Cardiac fibroblast (primary cell): ENCODE measurements around the gene CDIPT.
A peak's percentile ranks its signal among the peaks of the same experiment; 100 is the strongest.

Experiments used
- DNase-seq, 2 donors: peaks; one replicate each; pipeline versions ENCODE4 v3.0.0 to v3.0.0-alpha.2; 2010; ENCODE audit warnings: low read depth in 2 of 2
- H3K4me3 ChIP-seq, 2 donors: replicated peaks in 1 of 2; 1 replicate in 1 of 2; 2 replicates in 1 of 2; pipeline ENCODE4 v1.5.1; 2011; ENCODE audit warnings: low read depth in 2 of 2, low read length in 2 of 2, mild to moderate bottlenecking in 2 of 2, moderate library complexity in 1 of 2
- TF ChIP-seq, protein P1 (sequence below): IDR thresholded peaks from one replicate; pipeline ENCODE4 v1.5.1; 2011; ENCODE audit warnings: low read depth, mild to moderate bottlenecking, low read length, inconsistent platforms

CDIPT gene

DNA sequence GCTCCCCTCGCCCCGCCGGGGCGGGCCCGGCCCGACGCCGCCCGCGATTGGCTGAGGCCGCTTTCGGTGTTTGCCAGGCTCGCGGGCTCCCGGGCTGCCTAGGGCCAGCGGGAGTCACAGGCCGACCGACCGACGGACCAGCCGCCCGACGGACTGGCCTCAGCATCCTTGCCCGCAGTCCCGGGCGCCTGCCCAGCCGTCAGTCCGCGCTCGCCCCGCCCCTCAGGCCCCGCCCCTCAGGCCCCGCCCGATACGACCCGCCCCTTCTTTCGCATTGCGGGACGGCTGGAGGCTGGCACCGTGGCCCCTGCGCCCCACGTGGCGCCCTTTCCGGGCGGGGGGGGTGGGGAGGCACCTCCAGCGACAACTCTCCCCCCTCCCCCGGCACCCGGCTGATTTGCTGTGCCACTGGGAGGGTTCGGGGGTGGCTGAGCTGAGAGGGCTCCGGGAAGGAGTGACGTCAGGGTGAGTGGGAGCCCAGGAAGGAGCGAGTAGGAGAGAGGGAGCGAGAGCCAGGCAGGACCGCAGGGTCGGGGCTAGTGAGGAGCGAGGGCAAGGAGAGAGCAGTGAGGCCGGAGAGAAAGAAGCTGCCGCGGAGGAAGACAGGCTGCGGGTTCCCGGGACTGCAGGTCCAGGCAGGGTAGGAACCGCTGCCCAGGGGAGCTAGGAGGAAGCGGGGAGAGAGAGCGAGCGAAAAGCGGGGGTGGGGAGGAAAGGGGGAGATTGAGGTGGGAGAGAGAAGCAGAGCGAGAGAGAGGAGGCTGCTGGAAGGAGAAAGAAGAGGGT lies 37.3 kb upstream of the CDIPT start, which contains the start of gene ASPHD1:
TSS of gene ASPHD1 (plus strand) at position 387 of the 786 bp plus-strand sequence. CDS start 484 bp downstream, outside the sequence.
- TF ChIP-seq, protein P1, sequence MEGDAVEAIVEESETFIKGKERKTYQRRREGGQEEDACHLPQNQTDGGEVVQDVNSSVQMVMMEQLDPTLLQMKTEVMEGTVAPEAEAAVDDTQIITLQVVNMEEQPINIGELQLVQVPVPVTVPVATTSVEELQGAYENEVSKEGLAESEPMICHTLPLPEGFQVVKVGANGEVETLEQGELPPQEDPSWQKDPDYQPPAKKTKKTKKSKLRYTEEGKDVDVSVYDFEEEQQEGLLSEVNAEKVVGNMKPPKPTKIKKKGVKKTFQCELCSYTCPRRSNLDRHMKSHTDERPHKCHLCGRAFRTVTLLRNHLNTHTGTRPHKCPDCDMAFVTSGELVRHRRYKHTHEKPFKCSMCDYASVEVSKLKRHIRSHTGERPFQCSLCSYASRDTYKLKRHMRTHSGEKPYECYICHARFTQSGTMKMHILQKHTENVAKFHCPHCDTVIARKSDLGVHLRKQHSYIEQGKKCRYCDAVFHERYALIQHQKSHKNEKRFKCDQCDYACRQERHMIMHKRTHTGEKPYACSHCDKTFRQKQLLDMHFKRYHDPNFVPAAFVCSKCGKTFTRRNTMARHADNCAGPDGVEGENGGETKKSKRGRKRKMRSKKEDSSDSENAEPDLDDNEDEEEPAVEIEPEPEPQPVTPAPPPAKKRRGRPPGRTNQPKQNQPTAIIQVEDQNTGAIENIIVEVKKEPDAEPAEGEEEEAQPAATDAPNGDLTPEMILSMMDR, result no peak
- H3K4me3 ChIP-seq, result peak within 1 kb of the TSS; percentile 63 to 67
- DNase-seq, result peak; percentile 76 to 88

DNA sequence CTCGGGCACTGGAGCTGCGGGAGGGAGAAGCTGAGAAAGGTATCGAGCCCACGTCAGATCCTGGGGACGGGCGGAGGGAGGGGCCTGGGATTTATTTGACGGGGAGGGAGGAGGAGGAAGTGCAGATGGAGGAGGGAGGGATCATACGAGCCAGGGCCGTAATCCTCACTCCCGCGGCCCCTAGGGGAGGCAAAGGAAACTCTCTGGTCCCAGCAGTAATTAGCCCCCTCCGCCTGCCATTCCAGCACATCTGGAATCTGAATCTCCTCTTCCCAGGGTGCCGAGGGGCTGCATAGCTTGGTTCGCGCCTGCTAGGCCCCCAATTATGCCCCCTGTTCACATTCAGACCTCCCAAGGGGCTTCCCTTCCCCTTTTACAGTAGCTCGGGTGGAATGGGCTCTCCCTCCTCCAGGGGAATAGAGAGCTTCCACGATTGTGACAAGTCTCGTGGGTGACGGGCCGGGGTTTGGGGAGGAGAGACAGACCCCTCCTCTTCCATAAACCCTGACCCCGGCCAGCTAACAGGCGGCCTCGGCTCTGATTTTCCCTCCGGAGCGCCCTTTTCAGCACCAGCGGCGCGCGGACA lies 36.6 kb upstream of the CDIPT start, which contains the start of gene SEZ6L2:
TSS of gene SEZ6L2 (minus strand) at position 35 of the 586 bp plus-strand sequence. CDS start 531 bp downstream, outside the sequence.
- peak; percentile 89 to 95 for DNase-seq
- peak within 1 kb of the TSS; percentile 63 to 67 for H3K4me3 ChIP-seq
- TF ChIP-seq, protein P1, result peak; percentile 33

DNA sequence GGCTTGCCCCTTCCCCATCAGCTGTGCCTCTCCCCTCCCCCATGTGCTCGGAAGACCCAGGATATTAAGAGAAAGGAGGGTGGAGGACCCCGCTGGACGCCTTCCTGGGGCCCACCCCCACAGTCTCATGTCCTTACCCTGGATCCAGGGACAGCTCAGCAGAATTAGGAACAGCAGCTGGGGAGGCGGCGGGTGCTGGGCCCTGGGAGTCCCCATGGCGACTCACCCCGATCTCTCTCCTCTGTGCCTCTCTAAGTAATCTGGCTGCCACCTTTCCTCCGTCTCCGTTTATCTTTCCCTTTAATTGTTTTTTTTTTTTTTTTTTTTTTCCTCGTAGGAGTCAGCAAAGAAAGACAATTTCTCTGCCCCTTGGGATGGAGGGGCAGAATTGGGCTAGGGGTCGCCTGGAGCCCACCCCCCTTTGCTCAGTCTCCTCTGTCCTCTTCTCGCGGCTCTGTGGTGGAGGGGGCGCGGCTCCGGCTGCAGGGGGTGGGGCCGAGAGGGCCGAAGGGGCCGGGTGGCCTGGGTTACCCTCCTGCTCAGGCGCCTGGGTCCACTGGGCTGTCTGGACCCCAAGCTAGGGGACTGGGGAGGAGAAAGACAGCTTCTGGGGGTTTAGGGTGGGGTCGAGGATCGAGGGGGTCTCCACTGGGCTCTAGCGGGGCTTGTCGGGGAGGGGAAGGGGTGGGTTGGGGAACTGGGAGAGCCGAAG lies 35.9 kb upstream of the CDIPT start:
- TF ChIP-seq, protein P1, result no peak
- H3K4me3 ChIP-seq, result peak overlapping the region; percentile 51 to 67
- DNase-seq, result no peak

DNA sequence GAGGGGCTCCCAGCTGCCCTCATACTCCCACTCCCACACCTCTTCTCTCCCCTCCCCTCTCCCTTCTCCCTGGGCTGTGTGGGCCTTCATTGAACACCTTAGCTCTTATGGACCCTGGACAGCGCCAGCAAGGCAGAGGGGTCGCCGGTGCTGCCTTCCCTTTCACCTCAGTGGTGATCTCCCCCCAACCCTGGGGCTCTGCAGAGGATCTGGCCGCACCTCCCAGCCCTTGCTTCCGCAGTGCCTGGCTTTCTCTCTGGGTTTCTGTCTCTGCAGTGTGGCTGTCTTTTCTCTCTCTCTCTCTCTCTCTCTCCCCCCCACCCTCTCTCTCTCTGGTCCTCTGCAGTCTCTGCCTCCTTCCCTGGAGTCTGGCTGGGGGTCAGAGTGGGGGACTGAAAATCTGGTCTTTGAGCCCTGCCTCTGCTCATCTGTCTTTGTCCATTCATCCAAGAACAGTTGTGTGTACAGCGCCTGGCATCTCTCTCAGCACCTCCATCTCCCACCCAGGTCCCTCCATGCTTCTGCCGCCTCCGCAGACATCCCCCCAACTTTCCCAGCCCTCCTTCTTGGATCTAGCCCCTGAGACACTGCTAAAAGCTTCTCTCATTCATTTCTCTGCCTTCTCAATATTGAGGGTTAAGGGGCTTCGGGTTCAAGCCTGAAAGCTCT lies 35.2 kb upstream of the CDIPT start:
- H3K4me3 ChIP-seq, result peak overlapping the region; percentile 51 to 67
- TF ChIP-seq, protein P1, result no peak
- DNase-seq, result no peak

DNA sequence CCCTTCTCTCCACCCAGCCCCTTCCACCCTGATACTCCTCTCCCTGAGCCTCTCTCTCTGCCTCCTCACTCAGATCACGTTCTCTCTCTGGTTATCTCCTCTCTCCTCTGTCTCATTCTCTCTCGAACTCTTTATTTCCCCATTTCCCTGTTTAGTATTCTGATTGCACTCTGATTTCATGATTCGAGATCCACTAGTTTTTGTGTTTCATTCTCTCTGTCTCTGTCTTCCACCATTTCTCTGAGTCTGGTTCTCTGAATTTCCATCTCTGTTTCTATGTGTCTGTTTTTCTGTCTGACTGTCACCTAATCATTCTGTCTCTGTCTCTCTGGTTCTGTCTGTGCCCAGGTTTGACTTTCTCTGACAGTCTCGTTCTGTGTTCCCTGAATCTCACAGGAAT lies 34.3 kb upstream of the CDIPT start:
- TF ChIP-seq, protein P1, result no peak
- no peak for DNase-seq
- H3K4me3 ChIP-seq, result no peak overlapping the region

DNA sequence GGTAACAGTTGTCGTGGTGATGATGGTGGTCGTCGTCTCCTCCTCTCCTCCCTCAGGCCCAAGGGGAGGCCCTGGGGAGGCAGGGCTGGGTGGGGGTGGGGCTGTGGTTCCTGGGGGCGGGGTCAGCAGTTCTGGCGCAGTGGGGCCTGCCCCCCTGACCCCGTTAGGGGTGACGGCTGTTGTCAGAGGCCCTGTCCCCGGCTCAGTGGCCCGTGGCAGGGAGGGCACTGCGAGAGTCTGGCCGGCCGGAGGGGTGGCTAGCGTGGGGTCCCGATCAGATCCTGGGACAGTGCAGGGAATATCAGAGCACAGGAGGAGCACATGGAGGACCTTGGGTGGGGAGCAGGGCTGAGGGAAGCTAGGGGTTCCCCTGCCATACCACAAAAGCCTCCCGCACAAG lies 33.8 kb upstream of the CDIPT start:
- H3K4me3 ChIP-seq, result no peak overlapping the region
- DNase-seq, result no peak
- TF ChIP-seq, protein P1, result no peak
